Lung (tissue), 12 donors: ENCODE results near the gene BCAS3. TPM values are rescaled to one million over a fixed set of nuclear protein-coding genes. Genes with fewer than 3 reads are reported as not detected.

ENCODE experiments used
- ATAC-seq: fragments of 200-7000 bp; cut with Tn5 transposase; one replicate; pipeline ENCODE4 v1.9.1; 2020; ENCODE audit warnings: moderate number of reproducible peaks; ENCODE audit not compliant: insufficient read depth, low FRiP score
- DNase-seq, 3 donors: peaks; one replicate each; pipeline ENCODE4 v3.0.0-alpha.2; 2013 to 2017
- H3K27ac ChIP-seq, 2 donors: one replicate each; pipeline ENCODE4 v1.5.1; 2013; ENCODE audit warnings: mild to moderate bottlenecking in 2 of 2, moderate library complexity in 2 of 2, control low read depth in 1 of 2, inconsistent platforms in 1 of 2, low read depth in 1 of 2, low read length in 1 of 2
- H3K27me3 ChIP-seq, 3 donors: one replicate each; pipeline ENCODE4 v1.5.1; 2013; ENCODE audit warnings: low read length in 2 of 3; ENCODE audit not compliant: control insufficient read depth in 3 of 3, insufficient read depth in 3 of 3
- H3K36me3 ChIP-seq, 4 donors: one replicate each; pipeline ENCODE4 v1.5.1; 2013; ENCODE audit warnings: low read length in 4 of 4, mild to moderate bottlenecking in 1 of 4, moderate library complexity in 1 of 4; ENCODE audit not compliant: control insufficient read depth in 4 of 4, insufficient read depth in 4 of 4
- H3K4me1 ChIP-seq, 5 donors: one replicate each; pipeline ENCODE4 v1.5.1; 2013; ENCODE audit warnings: low read length in 5 of 5, mild to moderate bottlenecking in 2 of 5, moderate library complexity in 1 of 5; ENCODE audit not compliant: control insufficient read depth in 5 of 5, insufficient read depth in 5 of 5
- H3K4me3 ChIP-seq: one replicate; pipeline ENCODE4 v1.5.1; 2013; ENCODE audit warnings: mild to moderate bottlenecking, control low read depth, moderate library complexity
- H3K9ac ChIP-seq, 2 donors: one replicate each; pipeline ENCODE4 v1.5.1; 2013; ENCODE audit warnings: low read length in 2 of 2, control low read depth in 1 of 2; ENCODE audit not compliant: insufficient read depth in 1 of 2
- H3K9me3 ChIP-seq, 4 donors: one replicate each; pipeline ENCODE4 v1.5.1; 2013; ENCODE audit warnings: low read length in 3 of 4, mild to moderate bottlenecking in 1 of 4, moderate library complexity in 1 of 4; ENCODE audit not compliant: control insufficient read depth in 4 of 4, insufficient read depth in 3 of 4
- WGBS, 2 donors: extraction: QIAGEN DNeasy Blood & Tissue Kit; methylation state at CpG; one replicate each; pipeline ENCODE4 v1.1.7; 2013; 5-methylcytosine and 5-hydroxymethylcytosine counted together
- polyA plus RNA-seq, 2 donors: library from polyadenylated mRNA; stranded (reverse); fragments of 200-250 nt; gene quantifications; one replicate each; pipeline ENCODE4 v1.2.1, GENCODE V29; 2013
- total RNA-seq, 2 donors: library from RNA; depleted of rRNA in 1 of 2; stranded (reverse); fragments of >200 nt in 1 of 2; gene quantifications; one replicate each; pipeline ENCODE4 v1.2.1, GENCODE V29; 2014 to 2021
- TF ChIP-seq, protein P1 (sequence below): IDR thresholded peaks from 2 replicates; pipeline ENCODE4 v1.5.1; 2012; ENCODE audit warnings: mild to moderate bottlenecking; ENCODE audit errors: control extremely low read depth, extremely low read depth
- donor health status: control.
- donor health status: control.
- donor health status: Bipolar disorder and iron deficiency.
- donor health status: healthy.
- donor health status: DM: yes; HTN: yes; CAD: no.

BCAS3 gene
- total and polyA plus RNA-seq, 4 donors: 4.0 to 101 (median 20.3) TPM

DNA sequence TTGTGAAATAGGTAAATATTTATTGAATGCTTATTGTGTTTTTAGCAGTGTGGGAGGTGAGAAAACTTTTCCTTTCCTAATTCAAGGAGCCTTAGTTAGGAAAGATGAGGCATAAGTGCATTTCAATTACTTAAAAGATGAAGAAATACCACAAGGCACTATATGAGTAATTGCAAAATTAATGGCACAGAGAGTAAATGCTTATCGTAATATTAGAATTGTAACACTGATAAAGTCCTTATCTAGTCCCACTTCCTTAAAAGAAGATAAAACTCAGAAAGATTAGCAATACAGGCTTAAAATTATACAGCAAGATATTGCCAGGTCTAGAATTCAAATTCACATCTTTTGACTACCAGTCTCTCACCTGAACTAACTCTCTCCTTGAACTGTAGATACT is 489.4 kb downstream of the BCAS3 start:
- H3K27ac ChIP-seq: no peak overlapping the region
- 36 to 51% methylated on average over 1 of the region's 1 CpG for WGBS, 2 donors
- ATAC-seq: no peak

DNA sequence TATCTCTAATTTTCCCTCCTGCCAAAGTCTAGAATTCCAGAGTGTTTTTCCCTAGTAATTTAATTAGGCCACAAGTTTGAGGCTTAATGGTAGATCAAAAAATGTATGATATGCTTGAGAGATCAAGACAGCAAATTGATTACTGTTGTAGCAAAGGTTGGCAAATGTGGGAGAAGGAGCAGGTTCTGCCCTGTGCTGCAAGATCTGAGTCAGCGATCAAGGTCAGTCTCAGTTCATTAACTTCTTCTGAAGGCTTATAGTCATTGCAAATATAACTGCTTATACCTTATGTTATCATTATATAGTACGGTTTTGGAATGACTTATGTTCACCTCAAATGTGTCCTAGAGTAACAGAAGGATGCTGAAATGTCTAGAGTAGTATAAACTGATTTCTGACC is 490.9 kb downstream of the BCAS3 start:
- Histone ChIP-seq H3K9me3 (no peaks in the 10 kb centered on the region), H3K27me3 (no peaks in the 10 kb centered on the region), H3K36me3 (peaks cover 0 to 2% (median 0%) of the 10 kb centered on the region in 4 donors), H3K4me1 (no peaks in the 10 kb centered on the region), H3K9ac (no peak overlapping the region), H3K4me3 (no peak overlapping the region), H3K27ac (no peak overlapping the region)
- DNase-seq (no peak), ATAC-seq (no peak)
- WGBS, 2 donors: 89 to 93% methylated on average over 2 of the region's 2 CpGs
- TF ChIP-seq, protein P1, sequence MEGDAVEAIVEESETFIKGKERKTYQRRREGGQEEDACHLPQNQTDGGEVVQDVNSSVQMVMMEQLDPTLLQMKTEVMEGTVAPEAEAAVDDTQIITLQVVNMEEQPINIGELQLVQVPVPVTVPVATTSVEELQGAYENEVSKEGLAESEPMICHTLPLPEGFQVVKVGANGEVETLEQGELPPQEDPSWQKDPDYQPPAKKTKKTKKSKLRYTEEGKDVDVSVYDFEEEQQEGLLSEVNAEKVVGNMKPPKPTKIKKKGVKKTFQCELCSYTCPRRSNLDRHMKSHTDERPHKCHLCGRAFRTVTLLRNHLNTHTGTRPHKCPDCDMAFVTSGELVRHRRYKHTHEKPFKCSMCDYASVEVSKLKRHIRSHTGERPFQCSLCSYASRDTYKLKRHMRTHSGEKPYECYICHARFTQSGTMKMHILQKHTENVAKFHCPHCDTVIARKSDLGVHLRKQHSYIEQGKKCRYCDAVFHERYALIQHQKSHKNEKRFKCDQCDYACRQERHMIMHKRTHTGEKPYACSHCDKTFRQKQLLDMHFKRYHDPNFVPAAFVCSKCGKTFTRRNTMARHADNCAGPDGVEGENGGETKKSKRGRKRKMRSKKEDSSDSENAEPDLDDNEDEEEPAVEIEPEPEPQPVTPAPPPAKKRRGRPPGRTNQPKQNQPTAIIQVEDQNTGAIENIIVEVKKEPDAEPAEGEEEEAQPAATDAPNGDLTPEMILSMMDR: no peak

More for the DNA sequence above, 489.4 kb downstream of the BCAS3 start:
- H3K9me3 ChIP-seq: no peaks in the 10 kb centered on the region
- H3K27me3 ChIP-seq: no peaks in the 10 kb centered on the region
- H3K9ac ChIP-seq: no peak overlapping the region
- H3K4me3 ChIP-seq: no peak overlapping the region
- no peak for DNase-seq
- peaks cover 0 to 6% (median 0%) of the 10 kb centered on the region in 5 donors for H3K4me1 ChIP-seq
- TF ChIP-seq, protein P1: no peak
- peaks cover 0 to 2% (median 0%) of the 10 kb centered on the region in 4 donors for H3K36me3 ChIP-seq

DNA sequence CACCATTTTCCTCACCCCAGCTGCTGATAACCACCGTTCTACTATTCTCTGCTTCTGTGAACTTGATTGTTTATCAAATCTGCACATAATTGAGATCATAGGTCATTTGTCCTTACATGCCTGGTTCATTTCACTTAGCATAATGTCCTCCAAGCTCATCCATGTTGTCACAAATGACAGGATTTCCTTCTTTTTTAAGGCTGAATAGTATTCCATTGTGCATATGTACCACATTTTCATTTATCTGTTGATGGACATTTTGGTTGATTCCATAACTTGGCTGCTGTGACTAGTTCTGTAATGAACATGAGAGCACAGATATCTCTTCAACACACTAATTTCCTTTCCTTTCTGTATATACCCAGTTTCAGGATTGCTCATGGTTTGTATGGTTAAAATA is 496.7 kb downstream of the BCAS3 start:
- Histone ChIP-seq H3K27ac (no peak overlapping the region), H3K4me3 (no peak overlapping the region), H3K27me3 (no peaks in the 10 kb centered on the region), H3K9ac (no peak overlapping the region), H3K36me3 (peaks cover 0 to 2% (median 0%) of the 10 kb centered on the region in 4 donors), H3K9me3 (no peaks in the 10 kb centered on the region), H3K4me1 (peaks cover 0 to 2% (median 0%) of the 10 kb centered on the region in 5 donors)
- ATAC-seq: no peak
- 94% methylated on average over 1 of the region's 1 CpG for WGBS, 2 donors
- DNase-seq: no peak
- TF ChIP-seq, protein P1: no peak
